Glomerular endothelial cell (primary cell): ENCODE measurements around the gene ZNRF1. TPM values are rescaled to one million over a fixed set of nuclear protein-coding genes. Genes with fewer than 3 reads are reported as not detected.

ENCODE experiments used
- DNase-seq: peaks from one replicate; pipeline ENCODE4 v3.0.0-alpha.2; 2011; ENCODE audit warnings: low read depth, low spot score; ENCODE audit errors: extremely low read depth
- total RNA-seq: library from RNA; depleted of rRNA; stranded (reverse); fragments of >200 nt; gene quantifications from 2 replicates; pipeline ENCODE4 v1.2.3, GENCODE V29; 2015

ZNRF1 gene
- total RNA-seq, 1 donor from 2014 or later = 50.2 TPM

DNA sequence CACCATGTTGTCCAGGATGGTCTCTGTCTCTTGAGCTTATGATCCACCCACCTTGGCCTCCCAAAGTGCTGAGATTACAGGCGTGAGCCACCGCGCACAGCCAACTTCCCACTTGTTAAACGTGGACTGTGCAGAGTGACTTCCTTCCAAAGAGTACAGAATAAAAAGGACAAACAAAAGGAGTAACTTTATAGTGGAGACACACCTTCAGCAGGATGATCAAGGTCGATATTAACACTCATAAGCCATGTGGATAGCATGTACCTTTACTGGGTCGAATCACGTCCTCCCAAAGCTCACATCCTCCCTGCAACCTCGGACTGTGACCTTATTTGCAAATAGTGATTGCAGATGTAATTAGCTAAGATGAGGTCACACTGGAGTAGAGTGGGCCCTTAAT is 139.4 kb downstream of the ZNRF1 start:
- no peak for DNase-seq

DNA sequence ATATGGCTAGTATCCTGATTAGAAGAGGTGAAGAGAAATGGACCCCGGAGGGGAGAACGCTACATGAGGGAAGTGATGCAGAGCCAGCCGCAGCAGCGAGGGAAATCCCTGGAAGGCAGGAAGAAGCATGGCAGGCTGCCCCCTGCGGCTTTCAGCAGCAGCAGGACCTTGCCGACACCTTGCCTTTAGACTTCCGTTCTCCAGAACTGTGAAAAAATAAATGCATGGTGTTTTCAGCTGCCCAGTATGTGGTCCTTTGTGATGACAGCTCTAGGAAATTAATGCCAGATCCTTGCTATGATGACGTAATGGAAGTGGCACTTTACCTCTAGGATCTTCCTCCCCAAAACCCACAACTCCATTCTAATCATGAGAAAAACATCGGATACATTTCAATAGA is 139.8 kb downstream of the ZNRF1 start:
- no peak for DNase-seq

DNA sequence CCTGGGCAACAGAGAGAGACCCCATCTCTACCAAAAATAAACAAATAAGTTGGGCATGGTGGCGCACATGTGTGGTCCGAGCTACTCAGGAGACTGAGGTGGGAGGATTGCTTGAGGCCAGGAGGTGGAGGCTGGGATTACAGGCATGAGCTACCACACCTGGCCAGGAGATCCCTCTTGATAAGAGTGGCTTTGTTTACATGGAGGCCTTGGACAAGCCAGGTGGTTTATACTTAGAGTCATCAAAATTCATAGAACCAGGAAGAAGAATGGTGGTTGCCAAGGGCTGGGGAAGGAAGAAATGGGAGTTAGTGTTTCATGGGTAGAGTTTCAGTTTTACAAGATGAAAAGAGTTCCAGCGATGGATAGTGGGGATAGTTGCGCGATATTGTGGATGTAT is 140.7 kb downstream of the ZNRF1 start:
- DNase-seq = no peak

DNA sequence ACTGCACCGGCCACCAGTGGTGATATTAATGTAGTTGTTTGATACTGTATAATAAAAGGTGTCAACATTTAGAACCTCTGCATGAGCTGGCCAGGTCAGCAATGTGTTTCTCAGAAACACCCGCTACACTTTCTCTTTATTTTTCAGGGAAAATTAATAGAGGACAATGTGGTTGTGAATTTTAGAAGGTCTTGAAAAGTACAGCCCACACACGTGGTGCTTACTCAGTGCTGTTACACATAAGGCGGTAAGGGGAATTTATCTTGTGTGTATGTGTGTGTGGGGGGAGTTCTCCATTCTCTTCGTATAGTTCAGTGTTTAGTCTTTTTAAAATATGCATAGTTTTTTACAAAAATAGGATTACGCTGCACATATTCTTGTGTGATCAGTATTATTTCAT is 145.1 kb downstream of the ZNRF1 start:
- DNase-seq = no peak

DNA sequence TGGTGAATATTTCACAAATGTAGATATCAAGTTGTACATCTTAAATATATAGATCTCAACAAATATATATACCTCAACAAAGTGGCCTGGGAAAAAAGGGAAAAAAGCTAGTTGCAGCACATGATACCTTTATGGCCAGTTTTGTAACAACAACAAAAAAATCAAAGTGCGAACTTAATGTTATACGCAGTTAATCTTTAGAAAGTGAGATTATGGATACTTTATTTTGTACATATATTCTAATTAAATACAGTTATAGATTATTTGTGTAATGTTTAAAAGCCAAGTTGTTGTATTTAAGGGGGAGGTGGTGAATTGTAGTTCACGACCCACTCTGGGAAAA is 149.1 kb downstream of the ZNRF1 start:
- DNase-seq = no peak

DNA sequence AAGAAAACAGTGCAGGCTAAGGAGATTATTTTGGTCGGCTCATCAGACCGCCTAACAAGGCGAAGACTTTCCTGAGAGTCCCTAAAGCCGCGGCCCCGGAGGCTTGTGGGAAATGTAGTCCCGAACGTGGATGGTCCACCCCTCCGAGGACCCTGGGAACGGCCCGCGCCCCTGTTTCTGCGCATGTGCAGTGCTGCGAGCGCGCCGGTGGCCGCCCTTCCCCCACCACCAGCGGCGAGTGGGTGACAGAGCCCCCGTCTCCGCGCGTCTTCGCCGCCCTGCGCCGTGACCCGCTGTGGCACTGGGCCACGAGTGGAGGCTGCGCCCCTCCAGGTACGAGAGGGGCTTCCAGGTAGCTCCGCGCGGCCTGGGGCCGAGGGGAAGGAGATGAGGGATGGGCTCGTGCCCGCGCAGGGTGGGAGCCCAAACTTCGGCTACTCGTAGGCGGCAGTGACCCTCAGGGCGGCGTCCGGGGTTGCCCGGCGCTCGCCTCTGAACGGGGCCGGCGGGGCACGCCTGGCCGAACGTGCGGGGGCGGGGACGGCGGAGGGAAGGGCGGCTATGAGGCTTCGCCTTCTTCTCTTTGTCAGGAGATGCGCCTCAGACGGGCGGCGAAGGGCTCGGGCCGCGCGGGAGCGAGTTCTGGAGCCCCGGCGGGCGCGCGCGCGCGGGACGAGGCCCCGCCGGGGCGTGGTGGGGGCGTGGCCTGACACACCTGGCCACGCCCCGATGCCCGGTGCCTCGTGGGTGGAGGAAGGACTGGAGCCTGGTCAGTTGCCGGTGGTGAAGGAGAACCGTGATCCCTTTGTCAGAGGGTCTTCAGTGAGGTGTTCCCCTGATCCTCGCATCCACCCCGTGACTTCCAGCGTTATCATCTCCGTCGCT is 149.7 kb downstream of the ZNRF1 start, which contains the start of gene ZFP1:
Gene ZFP1 (plus strand): TSS at position 214 of the 885 bp plus-strand sequence. CDS start 4,428 bp downstream, outside the sequence.
- peak; percentile 36 for DNase-seq

DNA sequence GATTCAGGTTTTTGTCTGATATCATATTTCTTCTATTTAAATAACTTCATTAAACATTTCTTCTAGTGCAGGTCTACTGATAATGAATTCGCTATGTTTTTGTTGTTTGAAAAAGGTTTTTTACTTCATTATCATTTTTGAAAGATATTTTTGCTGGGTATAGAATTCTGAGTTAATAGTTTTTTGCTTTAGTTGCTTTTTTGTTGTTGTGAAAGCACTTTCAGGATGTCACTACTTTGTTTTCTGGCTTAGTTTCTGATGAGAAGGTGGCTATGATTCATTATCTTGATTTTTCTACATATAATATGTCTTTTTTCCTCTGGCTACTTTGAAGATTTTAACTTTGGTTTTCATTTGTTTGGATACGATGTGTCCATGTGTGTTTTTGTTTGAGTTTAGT is 153.0 kb downstream of the ZNRF1 start:
- no peak for DNase-seq

DNA sequence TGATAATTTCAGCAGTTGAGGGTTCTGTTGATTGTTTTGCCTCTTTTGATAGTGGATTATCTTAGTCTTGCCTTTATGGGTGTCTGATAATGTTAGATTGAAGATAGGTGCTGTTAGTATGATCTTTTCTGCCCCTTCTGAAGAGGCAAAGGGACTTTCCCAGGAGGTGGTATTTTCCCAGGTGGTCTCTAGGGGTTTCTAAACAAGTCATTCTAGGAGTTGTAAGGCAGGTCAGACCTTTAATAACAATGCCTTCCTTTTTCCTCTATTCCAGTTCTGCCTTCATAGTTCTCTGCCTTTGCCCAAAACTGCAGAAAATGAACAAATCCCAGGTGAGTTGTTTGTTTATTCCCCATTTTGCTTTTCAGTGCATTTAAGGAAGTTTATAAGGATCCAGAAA is 153.8 kb downstream of the ZNRF1 start:
- no peak for DNase-seq

DNA sequence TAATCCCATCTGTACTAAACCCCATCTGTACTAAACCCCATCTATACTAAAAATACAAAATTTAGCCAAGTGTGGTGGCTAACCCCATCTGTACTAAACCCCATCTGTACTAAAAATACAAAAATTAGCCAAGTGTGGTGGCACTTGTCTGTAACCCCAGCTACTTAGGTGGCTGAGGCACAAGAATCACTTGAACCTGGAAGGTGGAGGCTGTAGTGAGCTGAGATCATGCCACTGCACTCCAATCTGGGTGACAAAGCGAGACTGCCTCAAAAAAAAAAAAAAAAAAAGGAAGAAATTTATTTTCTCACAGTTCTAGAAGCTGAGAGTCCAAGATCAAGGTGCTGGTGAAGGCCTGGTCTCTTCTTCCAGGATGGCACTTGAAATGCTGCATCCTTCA is 161.6 kb downstream of the ZNRF1 start:
- DNase-seq = no peak

Other genes starting within 250 kb of the ZNRF1 start
- gene FA2H, start 224.2 kb upstream of the ZNRF1 start, total RNA-seq = 0.34 TPM in 1 of 2 replicates, not detected in the other
- gene WDR59, start 13.9 kb upstream of the ZNRF1 start, total RNA-seq = 20.2 and 23.7 TPM in 2 replicates
- 0.12 and 0.73 TPM in 2 replicates for gene LDHD, start 117.8 kb downstream of the ZNRF1 start, total RNA-seq
- 8.2 and 11.9 TPM in 2 replicates for gene ZFP1, start 149.5 kb downstream of the ZNRF1 start, total RNA-seq
- not detected in 2 replicates for gene CTRB2, start 208.1 kb downstream of the ZNRF1 start, total RNA-seq
- not detected in 2 replicates for gene CTRB1, start 220.0 kb downstream of the ZNRF1 start, total RNA-seq